Loucy (cell line): ENCODE measurements around the gene CIRBP.

Source experiments
- CTCF ChIP-seq: fragments of 200-600 bp; sonication (generic); conservative IDR thresholded peaks from 2 replicates; pipeline ENCODE4 v1.5.1; 2014; ENCODE audit warnings: mild to moderate bottlenecking, antibody characterized with exemption, low read length
- EZH2phosphoT487 ChIP-seq: fragments of 200-600 bp; IDR thresholded peaks from 2 replicates; pipeline ENCODE4 v1.6.1; 2018; ENCODE audit warnings: antibody characterized with exemption, mild to moderate bottlenecking, moderate library complexity, borderline replicate concordance

- no peak for TF ChIP-seq CTCF
- TF ChIP-seq EZH2phosphoT487: no peak
Measured at GRCh38 chr19:1283207-1283916, 14.2 kb downstream of the CIRBP start.
